ENCODE results near the gene ELF5. TPM values are rescaled to one million over a fixed set of nuclear protein-coding genes. Genes with fewer than 3 reads are reported as not detected.

ELF5 gene
- total RNA-seq, 1 donor from 2014 or later: not detected

Other genes with a start within 250 kb of the ELF5 start
- under 0.01 and 0.20 TPM in 2 replicates for gene ABTB2, start 155.8 kb downstream of the ELF5 start, total RNA-seq
- 23.5 and 28.2 TPM in 2 replicates for gene CAT, start 74.9 kb downstream of the ELF5 start, total RNA-seq
- not detected in 2 replicates for gene EHF, start 107.3 kb upstream of the ELF5 start, total RNA-seq

All from lung microvascular endothelial cell (primary cell).